NCI-H2081 treated with DMSO at 0.1 percent for 48 hours (cell line): ENCODE measurements around the gene ATP1A2.
"Not testable (repeated sequence)": the region's sequence is repeated elsewhere in the genome, so short reads cannot be mapped to it uniquely, and the experiment has no call there.

Experiments
- DNase-seq: peaks from one replicate; lab custom pipeline; 2025; lab: John Stamatoyannopoulos, UW

Gene ATP1A2

GRCh38 chr1:160101037-160101716 is 14.4 kb upstream of the ATP1A2 start:
- peak; percentile 44 for DNase-seq

- no peak for DNase-seq
Observed at GRCh38 chr1:160101717-160102522, 13.6 kb upstream of the ATP1A2 start.

- no peak for DNase-seq
Observed at GRCh38 chr1:160103658-160104408, 11.7 kb upstream of the ATP1A2 start.

GRCh38 chr1:160104486-160104885 is 11.1 kb upstream of the ATP1A2 start:
- no peak for DNase-seq

- no peak for DNase-seq
Observed at GRCh38 chr1:160105155-160105554, 10.4 kb upstream of the ATP1A2 start.

- DNase-seq: no peak
Observed at GRCh38 chr1:160107512-160107911, 8.0 kb upstream of the ATP1A2 start.

GRCh38 chr1:160108888-160109662 is 6.5 kb upstream of the ATP1A2 start:
- no peak for DNase-seq

- no peak for DNase-seq
Observed at GRCh38 chr1:160109686-160110085, 5.9 kb upstream of the ATP1A2 start.

GRCh38 chr1:160111462-160111861 is 4.1 kb upstream of the ATP1A2 start:
- not testable (repeated sequence) for DNase-seq

- DNase-seq: no peak
Observed at GRCh38 chr1:160112357-160112756, 3.2 kb upstream of the ATP1A2 start.

- no peak for DNase-seq
Observed at GRCh38 chr1:160113407-160113806, 2.2 kb upstream of the ATP1A2 start.

GRCh38 chr1:160114085-160114484 is 1.5 kb upstream of the ATP1A2 start:
- no peak for DNase-seq

GRCh38 chr1:160116283-160117147 is 956 bp downstream of the ATP1A2 start:
- no peak for DNase-seq

GRCh38 chr1:160117300-160117699 is 1.7 kb downstream of the ATP1A2 start:
- DNase-seq: no peak

GRCh38 chr1:160117709-160118183 is 2.2 kb downstream of the ATP1A2 start:
- no peak for DNase-seq

GRCh38 chr1:160118928-160119327 is 3.4 kb downstream of the ATP1A2 start:
- DNase-seq: no peak

- DNase-seq: no peak
Observed at GRCh38 chr1:160120797-160121196, 5.2 kb downstream of the ATP1A2 start.

GRCh38 chr1:160121388-160121787 is 5.8 kb downstream of the ATP1A2 start:
- DNase-seq: no peak

- no peak for DNase-seq
Observed at GRCh38 chr1:160122978-160123495, 7.5 kb downstream of the ATP1A2 start.

- no peak for DNase-seq
Observed at GRCh38 chr1:160123726-160124125, 8.2 kb downstream of the ATP1A2 start.
